Measurements from ENCODE around the gene ASIC1. TPM values are rescaled to one million over a fixed set of nuclear protein-coding genes. Genes with fewer than 3 reads are reported as not detected.

ASIC1 gene
- total RNA-seq (2014; rRNA removed; shearing (Covaris generic)) (1.5 and 1.6 TPM in 2 replicates), polyA plus RNA-seq (2016; fragmentation: Nextera tagmentation; extraction: Ambion mirVana) (0.47 and 0.76 TPM in 2 replicates)
- long read RNA-seq, result 0 reads

- peak within 1 kb of the TSS; percentile 77 for H3K4me3 ChIP-seq
- H3K4me1 ChIP-seq (ENCODE audit: insufficient read depth), result peaks cover 9% of the 10 kb centered on the region
- ATAC-seq (peak; percentile 73), DNase-seq (ENCODE audit: low spot score) (peak; percentile 79)
- no peaks in the 10 kb centered on the region; the same call in none of the 3 replicates for H3K9me3 Mint-ChIP-seq
- H4K20me1 ChIP-seq (replicated peaks; ENCODE audit: insufficient read depth), result no peaks in the 10 kb centered on the region
- H3K4me1 Mint-ChIP-seq, result peaks cover 25% of the 10 kb centered on the region
- no peak within 1 kb of the TSS for H3K27ac Mint-ChIP-seq
- H3K79me2 ChIP-seq (replicated peaks; ENCODE audit: insufficient read depth), result no peaks in the 10 kb centered on the region
- TF ChIP-seq ZNF462 (CRISPR knock-in tag; IDR thresholded peaks at IDR 0.05) (no peak), EZH2phosphoT487 (IDR thresholded peaks at IDR 0.05; ENCODE audit: unreplicated experiment) (no peak), POLR2AphosphoS5 (IDR thresholded peaks at IDR 0.05; ENCODE audit: low read depth) (no peak), REST (IDR thresholded peaks at IDR 0.05; ENCODE audit: unreplicated experiment) (no peak), NANOG (IDR thresholded peaks at IDR 0.05; ENCODE audit: borderline replicate concordance) (no peak), CREB1 (CRISPR knock-in tag; IDR thresholded peaks at IDR 0.05; ENCODE audit: low read depth) (no peak), EZH2 (IDR thresholded peaks at IDR 0.05; ENCODE audit: low read depth, unreplicated experiment) (no peak), ETS1 (IDR thresholded peaks at IDR 0.05) (no peak), ZNF114 (CRISPR knock-in tag; IDR thresholded peaks at IDR 0.05) (no peak), ZNF331 (CRISPR knock-in tag; IDR thresholded peaks at IDR 0.05; ENCODE audit: low read depth) (no peak), JUNB (IDR thresholded peaks at IDR 0.05; ENCODE audit: unreplicated experiment) (no peak), STAT1 (IDR thresholded peaks at IDR 0.05; ENCODE audit: unreplicated experiment) (no peak), CTCF (conservative IDR thresholded peaks at IDR 0.05; ENCODE audit: low read depth in 2 of 2) (no peak)
- H3K27ac ChIP-seq (ENCODE audit: low read depth), result no peak within 1 kb of the TSS
- peaks cover 66% of the 10 kb centered on the region for H3K27me3 Mint-ChIP-seq (ENCODE audit: insufficient read depth, low read depth, poor library complexity)
- peaks cover 99% of the 10 kb centered on the region for H3K27me3 ChIP-seq (ENCODE audit: insufficient read depth)
- H3F3A ChIP-seq (replicated peaks; ENCODE audit: low read depth), result peaks cover 9% of the 10 kb centered on the region
- peak within 1 kb of the TSS; percentile 85 for H2AFZ ChIP-seq
- no peaks in the 10 kb centered on the region; the same call in 2 of the 3 replicates for H3K36me3 Mint-ChIP-seq (ENCODE audit: low read depth)
- H3K4me3 Mint-ChIP-seq, result peak within 1 kb of the TSS; percentile 85
- H3K9me2 ChIP-seq (ENCODE audit: insufficient read depth), result no peaks in the 10 kb centered on the region
- peak within 1 kb of the TSS; percentile 94 for H3K4me2 ChIP-seq
- no peaks in the 10 kb centered on the region for H3K36me3 ChIP-seq (ENCODE audit: insufficient read depth)
Measured at GRCh38 chr12:50057000-50057841, at the start of gene ASIC1. Gene ASIC1 (plus strand): TSS chr12:50057596. CDS start chr12:50058767, 1,171 bp downstream.
